ENCODE measurements around the gene FAM50B. TPM values are rescaled to one million over a fixed set of nuclear protein-coding genes. Genes with fewer than 3 reads are reported as not detected.
A peak's percentile ranks its signal among the peaks of the same experiment; 100 is the strongest.
"Not testable (repeated sequence)": the region's sequence is repeated elsewhere in the genome, so short reads cannot be mapped to it uniquely, and the experiment has no call there.

Gene FAM50B
- total and polyA plus RNA-seq, 2 donors: 5.2 to 20.6 TPM

DNA sequence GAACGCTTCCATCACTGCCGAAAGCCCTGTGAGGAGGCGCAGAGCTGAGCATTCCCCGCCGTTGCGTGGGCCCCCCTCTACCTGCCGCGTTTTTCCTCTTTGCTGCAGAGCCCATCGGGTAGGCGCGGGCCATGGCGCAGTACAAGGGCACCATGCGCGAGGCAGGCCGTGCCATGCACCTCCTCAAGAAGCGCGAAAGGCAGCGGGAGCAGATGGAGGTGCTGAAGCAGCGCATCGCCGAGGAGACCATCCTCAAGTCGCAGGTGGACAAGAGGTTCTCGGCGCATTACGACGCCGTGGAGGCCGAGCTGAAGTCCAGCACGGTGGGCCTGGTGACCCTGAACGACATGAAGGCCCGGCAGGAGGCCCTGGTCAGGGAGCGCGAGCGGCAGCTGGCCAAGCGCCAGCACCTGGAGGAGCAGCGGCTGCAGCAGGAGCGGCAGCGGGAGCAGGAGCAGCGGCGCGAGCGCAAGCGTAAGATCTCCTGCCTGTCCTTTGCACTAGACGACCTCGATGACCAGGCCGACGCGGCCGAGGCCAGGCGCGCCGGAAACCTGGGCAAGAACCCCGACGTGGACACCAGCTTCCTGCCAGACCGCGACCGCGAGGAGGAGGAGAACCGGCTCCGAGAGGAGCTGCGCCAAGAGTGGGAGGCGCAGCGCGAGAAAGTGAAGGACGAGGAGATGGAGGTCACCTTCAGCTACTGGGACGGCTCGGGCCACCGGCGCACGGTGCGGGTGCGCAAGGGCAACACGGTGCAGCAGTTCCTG, 693 bp downstream of the FAM50B start:
- H3K4me3 ChIP-seq (ENCODE audit: low read depth, low read length): peak overlapping the region; percentile 40
- no peak for DNase-seq (ENCODE audit: extremely low spot score)

DNA sequence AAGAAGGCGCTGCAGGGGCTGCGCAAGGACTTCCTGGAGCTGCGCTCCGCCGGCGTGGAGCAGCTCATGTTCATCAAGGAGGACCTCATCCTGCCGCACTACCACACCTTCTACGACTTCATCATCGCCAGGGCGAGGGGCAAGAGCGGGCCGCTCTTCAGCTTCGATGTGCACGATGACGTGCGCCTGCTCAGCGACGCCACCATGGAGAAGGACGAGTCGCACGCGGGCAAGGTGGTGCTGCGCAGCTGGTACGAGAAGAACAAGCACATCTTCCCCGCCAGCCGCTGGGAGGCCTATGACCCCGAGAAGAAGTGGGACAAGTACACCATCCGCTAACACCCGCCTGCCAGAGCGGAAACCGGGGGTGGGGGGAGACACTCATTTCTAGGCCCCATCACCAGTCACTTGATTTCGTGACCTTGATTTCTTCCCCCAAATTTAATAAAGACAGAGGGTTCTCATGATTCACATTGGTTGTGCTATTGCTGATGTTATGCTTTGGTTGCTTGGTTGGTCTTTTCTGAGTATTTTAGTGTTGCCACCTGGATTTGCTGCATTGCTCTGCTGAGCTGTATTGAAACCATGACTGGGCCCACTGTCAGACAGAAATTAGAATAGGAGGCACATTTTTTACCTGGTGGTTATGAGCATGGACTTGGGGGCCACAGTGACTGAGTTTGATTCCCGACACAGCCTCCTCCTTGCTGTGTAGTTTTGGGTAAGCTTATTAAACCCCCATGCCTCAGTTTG, 1.5 kb downstream of the FAM50B start:
- no peaks in the 10 kb centered on the region for H3K36me3 ChIP-seq (ENCODE audit: insufficient read depth)
- H3K27ac ChIP-seq (ENCODE audit: low read depth): no peak overlapping the region
- no peak for DNase-seq (ENCODE audit: extremely low spot score)
- H3K4me3 ChIP-seq (ENCODE audit: low read depth, low read length): no peak overlapping the region
- WGBS: 93% methylated on average over 33 of the region's 33 CpGs
- no peaks in the 10 kb centered on the region for H3K4me1 ChIP-seq (ENCODE audit: insufficient read depth)

More for the DNA sequence above, 693 bp downstream of the FAM50B start:
- no peak overlapping the region for H3K27ac ChIP-seq (ENCODE audit: low read depth)
- WGBS: 58% methylated on average over 73 of the region's 73 CpGs
- no peaks in the 10 kb centered on the region for H3K4me1 ChIP-seq (ENCODE audit: insufficient read depth)
- no peaks in the 10 kb centered on the region for H3K36me3 ChIP-seq (ENCODE audit: insufficient read depth)

GRCh38 chr6:3851839-3852238, 2.7 kb downstream of the FAM50B start:
- Histone ChIP-seq H3K36me3 (ENCODE audit: insufficient read depth) (no peaks in the 10 kb centered on the region), H3K4me1 (ENCODE audit: insufficient read depth) (no peaks in the 10 kb centered on the region)
- WGBS: 86% methylated on average over 2 of the region's 2 CpGs

DNA sequence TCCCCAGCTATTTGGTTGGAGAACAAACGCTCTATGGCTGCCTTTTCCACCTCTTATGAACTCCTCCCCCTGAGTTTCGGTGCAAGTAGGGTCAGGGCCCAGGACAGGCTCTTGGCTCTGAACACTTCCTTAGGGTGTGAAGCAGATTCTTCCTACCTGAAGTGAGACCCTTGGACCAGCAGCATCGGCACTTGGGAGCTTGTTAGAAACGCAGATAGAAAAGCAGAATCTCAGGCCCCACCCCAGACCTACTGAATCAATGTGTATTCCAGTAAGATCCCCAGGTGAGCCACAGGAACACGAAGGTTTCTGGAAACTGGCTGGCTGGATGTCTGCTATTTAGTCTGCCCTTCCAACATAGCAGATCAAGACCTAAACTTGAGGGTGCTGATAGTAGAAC, 3.2 kb downstream of the FAM50B start:
- 86% methylated on average over 5 of the region's 5 CpGs for WGBS
- Histone ChIP-seq H3K4me1 (ENCODE audit: insufficient read depth) (no peaks in the 10 kb centered on the region), H3K4me3 (ENCODE audit: low read depth, low read length) (no peak overlapping the region), H3K27ac (ENCODE audit: low read depth) (no peak overlapping the region), H3K36me3 (ENCODE audit: insufficient read depth) (no peaks in the 10 kb centered on the region)
- no peak for DNase-seq (ENCODE audit: extremely low spot score)

More at GRCh38 chr6:3851839-3852238, 2.7 kb downstream of the FAM50B start:
- Histone ChIP-seq H3K27ac (ENCODE audit: low read depth) (no peak overlapping the region), H3K4me3 (ENCODE audit: low read depth, low read length) (no peak overlapping the region)
- no peak for DNase-seq (ENCODE audit: extremely low spot score)

DNA sequence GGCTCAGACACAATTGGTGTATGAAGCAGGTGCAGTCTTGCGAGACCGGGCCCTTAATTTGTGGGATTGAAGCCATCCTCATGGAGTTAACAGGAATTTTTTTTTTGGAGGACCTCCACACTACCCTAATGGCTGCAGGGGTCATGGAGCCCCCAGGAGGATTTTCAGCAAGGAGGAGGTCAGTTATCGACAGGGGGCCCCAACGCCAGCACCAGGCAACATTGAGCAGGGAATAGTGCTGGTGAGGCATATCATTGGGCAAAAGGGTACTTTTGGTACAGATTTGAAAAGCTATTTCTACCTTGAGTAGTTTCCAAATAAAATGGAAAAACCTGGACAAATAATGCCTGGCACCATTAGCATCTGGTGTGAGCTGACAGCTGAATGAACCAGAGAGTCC, 6.7 kb downstream of the FAM50B start:
- Histone ChIP-seq H3K36me3 (ENCODE audit: insufficient read depth) (no peaks in the 10 kb centered on the region), H3K4me1 (ENCODE audit: insufficient read depth) (no peaks in the 10 kb centered on the region), H3K27ac (ENCODE audit: low read depth) (no peak overlapping the region), H3K4me3 (ENCODE audit: low read depth, low read length) (no peak overlapping the region)
- DNase-seq (ENCODE audit: extremely low spot score): no peak
- 92% methylated on average over 4 of the region's 4 CpGs for WGBS

- Histone ChIP-seq H3K4me3 (ENCODE audit: low read depth, low read length) (no peak overlapping the region), H3K4me1 (ENCODE audit: insufficient read depth) (no peaks in the 10 kb centered on the region), H3K36me3 (ENCODE audit: insufficient read depth) (no peaks in the 10 kb centered on the region), H3K27ac (ENCODE audit: low read depth) (no peak overlapping the region)
- 86% methylated on average over 6 of the region's 6 CpGs for WGBS
- DNase-seq (ENCODE audit: extremely low spot score): no peak
These were observed 7.4 kb downstream of the FAM50B start for GRCh38 chr6:3856576-3856975.

DNA sequence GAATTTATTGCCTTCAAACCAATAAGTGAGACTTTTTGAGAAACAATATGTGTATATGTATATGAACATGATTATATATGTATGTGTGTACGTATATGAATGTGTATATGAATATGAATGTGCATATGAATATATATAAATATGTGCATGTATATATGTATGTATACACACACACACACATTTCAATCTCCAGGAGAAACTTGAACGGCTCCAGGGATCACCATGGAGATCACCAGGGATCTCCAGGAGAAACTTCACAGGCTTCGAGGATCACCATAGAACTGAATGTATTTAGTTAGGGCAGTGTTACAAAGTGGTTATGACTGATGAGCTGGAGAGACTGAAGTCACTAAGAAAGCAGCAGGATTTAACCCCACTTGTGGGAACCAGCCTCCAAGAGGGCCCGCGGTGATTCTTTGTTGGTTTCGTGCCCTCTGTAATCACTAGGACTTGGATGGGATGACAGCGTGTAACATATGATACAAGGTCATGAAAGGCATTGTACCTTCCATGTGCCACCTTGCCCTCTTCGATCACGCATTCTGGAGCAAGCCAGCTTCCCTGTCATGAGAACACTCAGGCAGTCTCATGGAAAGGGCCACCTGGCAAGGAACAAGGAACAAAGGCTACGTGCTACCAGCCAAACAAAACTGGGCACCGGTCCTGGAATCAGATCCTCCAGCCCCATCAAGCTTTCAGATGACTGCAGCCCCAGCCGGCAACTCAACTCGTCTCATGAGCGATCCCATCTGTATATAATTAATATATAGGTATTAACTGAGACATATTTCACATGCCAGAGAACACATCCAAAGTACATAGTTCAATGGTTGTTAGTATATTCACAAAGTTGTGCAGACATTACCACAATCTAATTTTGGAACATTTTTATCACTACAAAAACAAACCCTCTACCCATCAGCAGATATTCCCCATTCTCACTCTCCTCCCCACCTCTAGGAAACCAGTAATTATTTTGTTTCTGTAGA, 8.6 kb downstream of the FAM50B start:
- no peak overlapping the region for H3K27ac ChIP-seq (ENCODE audit: low read depth)
- DNase-seq (ENCODE audit: extremely low spot score): no peak

GRCh38 chr6:3859878-3860552, 10.8 kb downstream of the FAM50B start:
- 85% methylated on average over 1 of the region's 1 CpG for WGBS
- DNase-seq (ENCODE audit: extremely low spot score): no peak

More for the DNA sequence above, 8.6 kb downstream of the FAM50B start:
- Histone ChIP-seq H3K36me3 (ENCODE audit: insufficient read depth) (no peaks in the 10 kb centered on the region), H3K4me1 (ENCODE audit: insufficient read depth) (no peaks in the 10 kb centered on the region), H3K4me3 (ENCODE audit: low read depth, low read length) (no peak overlapping the region)
- WGBS: 90% methylated on average over 14 of the region's 14 CpGs

GRCh38 chr6:3861424-3861823, 12.3 kb downstream of the FAM50B start:
- no peak for DNase-seq (ENCODE audit: extremely low spot score)
- WGBS: 67% methylated on average over 4 of the region's 4 CpGs

More at GRCh38 chr6:3859878-3860552, 10.8 kb downstream of the FAM50B start:
- Histone ChIP-seq H3K4me1 (ENCODE audit: insufficient read depth) (no peaks in the 10 kb centered on the region), H3K27ac (ENCODE audit: low read depth) (no peak overlapping the region), H3K4me3 (ENCODE audit: low read depth, low read length) (no peak overlapping the region), H3K36me3 (ENCODE audit: insufficient read depth) (no peaks in the 10 kb centered on the region)

DNA sequence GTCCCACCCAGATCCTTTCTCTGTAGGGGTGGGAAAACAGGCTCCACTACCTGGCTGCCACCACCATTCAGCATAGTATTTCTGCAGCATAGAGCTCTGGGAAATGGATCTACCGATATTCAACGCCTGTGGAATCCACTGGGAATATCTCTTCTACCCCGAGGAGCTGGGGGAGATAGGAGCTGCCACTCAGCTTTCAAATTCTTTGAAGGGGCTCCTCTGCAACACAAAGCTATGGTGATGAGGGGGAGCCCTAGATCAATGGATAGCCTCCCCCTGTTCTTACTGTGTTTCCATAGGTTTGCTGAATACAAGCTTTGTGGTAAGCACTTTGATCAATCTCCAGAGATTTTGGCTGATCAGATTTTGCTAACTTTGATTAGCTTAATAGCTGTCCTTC, 12.9 kb downstream of the FAM50B start:
- DNase-seq (ENCODE audit: extremely low spot score): no peak
- Histone ChIP-seq H3K4me1 (ENCODE audit: insufficient read depth) (no peaks in the 10 kb centered on the region), H3K4me3 (ENCODE audit: low read depth, low read length) (no peak overlapping the region), H3K27ac (ENCODE audit: low read depth) (no peak overlapping the region), H3K36me3 (ENCODE audit: insufficient read depth) (no peaks in the 10 kb centered on the region)
- 59% methylated on average over 3 of the region's 3 CpGs for WGBS

More at GRCh38 chr6:3861424-3861823, 12.3 kb downstream of the FAM50B start:
- Histone ChIP-seq H3K36me3 (ENCODE audit: insufficient read depth) (no peaks in the 10 kb centered on the region), H3K27ac (ENCODE audit: low read depth) (no peak overlapping the region), H3K4me3 (ENCODE audit: low read depth, low read length) (no peak overlapping the region), H3K4me1 (ENCODE audit: insufficient read depth) (no peaks in the 10 kb centered on the region)

GRCh38 chr6:3863322-3863721, 14.1 kb downstream of the FAM50B start:
- H3K27ac ChIP-seq (ENCODE audit: low read depth); DNase-seq (ENCODE audit: extremely low spot score); H3K36me3 ChIP-seq (ENCODE audit: insufficient read depth); H3K4me3 ChIP-seq (ENCODE audit: low read depth, low read length); H3K4me1 ChIP-seq (ENCODE audit: insufficient read depth): not testable (repeated sequence)
- 91% methylated on average over 2 of the region's 5 CpGs for WGBS

GRCh38 chr6:3865463-3865862, 16.3 kb downstream of the FAM50B start:
- DNase-seq (ENCODE audit: extremely low spot score): no peak
- 88% methylated on average over 3 of the region's 3 CpGs for WGBS
- no peaks in the 10 kb centered on the region for H3K4me1 ChIP-seq (ENCODE audit: insufficient read depth)
- H3K27ac ChIP-seq (ENCODE audit: low read depth): no peak overlapping the region
- no peaks in the 10 kb centered on the region for H3K36me3 ChIP-seq (ENCODE audit: insufficient read depth)
- no peak overlapping the region for H3K4me3 ChIP-seq (ENCODE audit: low read depth, low read length)

Data from urinary bladder (tissue), 4 donors.